ENCODE measurements around the gene TRIM54.

DNA sequence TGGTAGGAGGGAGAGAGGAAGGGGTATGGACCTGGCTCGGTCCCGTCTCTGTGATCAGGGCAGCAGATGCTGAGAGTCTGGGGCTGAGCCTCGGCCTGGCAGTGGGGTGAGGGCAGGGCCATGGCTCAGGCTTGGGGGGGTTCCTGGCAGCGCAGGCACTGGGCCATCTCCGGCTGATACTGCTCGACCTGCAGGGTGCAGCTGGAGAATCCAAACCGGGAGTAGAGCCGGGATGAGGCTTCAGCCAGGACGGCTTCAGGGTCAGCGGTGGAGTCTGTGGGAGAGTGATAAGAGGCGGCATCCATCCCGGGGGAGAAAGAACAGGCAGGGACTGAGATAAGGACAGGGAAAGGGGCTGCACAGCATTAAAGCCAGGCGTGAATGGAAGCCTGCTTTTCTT is 27.0 kb upstream of the TRIM54 start:
- TF ChIP-seq CTCF (conservative IDR thresholded peaks at IDR 0.05; ENCODE audit: low read length) (no peak), EZH2phosphoT487 (IDR thresholded peaks at IDR 0.05; ENCODE audit: borderline replicate concordance) (no peak)
